ENCODE data around the gene KATNB1.

The KATNB1 gene

GRCh38 chr16:57688487-57688986 is 47.0 kb upstream of the KATNB1 start:
- no peak for TF ChIP-seq EZH2phosphoT487 (IDR thresholded peaks at IDR 0.05; ENCODE audit: borderline replicate concordance, low read length)
- no peak for TF ChIP-seq CTCF (IDR thresholded peaks at IDR 0.05; ENCODE audit: low read depth, low read length, poor library complexity, severe bottlenecking)
- Histone ChIP-seq H3K79me2 (ENCODE audit: control insufficient read depth, low read length) (no peaks in the 10 kb centered on the region), H3K27me3 (ENCODE audit: control insufficient read depth, low read length) (no peaks in the 10 kb centered on the region; the same call in 1 of the 2 replicates), H3K9me2 (replicated peaks; ENCODE audit: control insufficient read depth, low read length) (no peaks in the 10 kb centered on the region), H3K27ac (ENCODE audit: low read depth, low read length) (no peak overlapping the region), H3K4me2 (ENCODE audit: low read length) (no peak overlapping the region), H3K36me3 (ENCODE audit: control insufficient read depth, low read length) (no peaks in the 10 kb centered on the region), H3K4me1 (ENCODE audit: control insufficient read depth, low read length) (peaks cover 25% of the 10 kb centered on the region), H4K20me1 (ENCODE audit: control insufficient read depth, insufficient read depth, low read depth, low read length) (no peaks in the 10 kb centered on the region), H3K4me3 (ENCODE audit: low read length) (no peak overlapping the region), H3F3A (ENCODE audit: control insufficient read depth, insufficient read depth) (no peaks in the 10 kb centered on the region), H3K9me3 (ENCODE audit: control insufficient read depth, insufficient read depth, low read length) (no peaks in the 10 kb centered on the region)

- Histone ChIP-seq H3K4me3 (ENCODE audit: low read length) (no peak overlapping the region), H3K27me3 (ENCODE audit: control insufficient read depth, low read length) (no peaks in the 10 kb centered on the region; the same call in 1 of the 2 replicates), H3K79me2 (ENCODE audit: control insufficient read depth, low read length) (no peaks in the 10 kb centered on the region), H3K36me3 (ENCODE audit: control insufficient read depth, low read length) (no peaks in the 10 kb centered on the region), H3K4me1 (ENCODE audit: control insufficient read depth, low read length) (peaks cover 25% of the 10 kb centered on the region), H3K9me3 (ENCODE audit: control insufficient read depth, insufficient read depth, low read length) (no peaks in the 10 kb centered on the region), H3K27ac (ENCODE audit: low read depth, low read length) (no peak overlapping the region), H3F3A (ENCODE audit: control insufficient read depth, insufficient read depth) (no peaks in the 10 kb centered on the region), H3K9me2 (replicated peaks; ENCODE audit: control insufficient read depth, low read length) (no peaks in the 10 kb centered on the region), H4K20me1 (ENCODE audit: control insufficient read depth, insufficient read depth, low read depth, low read length) (no peaks in the 10 kb centered on the region), H3K4me2 (ENCODE audit: low read length) (peak overlapping the region; percentile 44)
- TF ChIP-seq EZH2phosphoT487 (IDR thresholded peaks at IDR 0.05; ENCODE audit: borderline replicate concordance, low read length) (no peak), CTCF (IDR thresholded peaks at IDR 0.05; ENCODE audit: low read depth, low read length, poor library complexity, severe bottlenecking) (no peak)
These were observed 46.4 kb upstream of the KATNB1 start for GRCh38 chr16:57688987-57689761.

- Histone ChIP-seq H3K79me2 (ENCODE audit: control insufficient read depth, low read length) (no peaks in the 10 kb centered on the region), H3K4me1 (ENCODE audit: control insufficient read depth, low read length) (peaks cover 29% of the 10 kb centered on the region), H3K4me2 (ENCODE audit: low read length) (peak overlapping the region; percentile 44), H3K4me3 (ENCODE audit: low read length) (peak overlapping the region; percentile 19), H3K9me3 (ENCODE audit: control insufficient read depth, insufficient read depth, low read length) (no peaks in the 10 kb centered on the region), H3K9me2 (replicated peaks; ENCODE audit: control insufficient read depth, low read length) (no peaks in the 10 kb centered on the region), H3K27ac (ENCODE audit: low read depth, low read length) (peak overlapping the region; percentile 1; the same call in 1 of the 2 replicates), H4K20me1 (ENCODE audit: control insufficient read depth, insufficient read depth, low read depth, low read length) (no peaks in the 10 kb centered on the region), H3F3A (ENCODE audit: control insufficient read depth, insufficient read depth) (no peaks in the 10 kb centered on the region), H3K27me3 (ENCODE audit: control insufficient read depth, low read length) (no peaks in the 10 kb centered on the region; the same call in 1 of the 2 replicates), H3K36me3 (ENCODE audit: control insufficient read depth, low read length) (no peaks in the 10 kb centered on the region)
- TF ChIP-seq EZH2phosphoT487 (IDR thresholded peaks at IDR 0.05; ENCODE audit: borderline replicate concordance, low read length) (no peak), CTCF (IDR thresholded peaks at IDR 0.05; ENCODE audit: low read depth, low read length, poor library complexity, severe bottlenecking) (no peak)
These were observed 45.6 kb upstream of the KATNB1 start for GRCh38 chr16:57689762-57690558.
